Keratinocyte (primary cell): ENCODE data around the gene THRB.

Experiments
- EZH2 ChIP-seq: IDR thresholded peaks from one replicate; pipeline ENCODE4 v1.6.1; 2012; ENCODE audit warnings: inconsistent platforms, mild to moderate bottlenecking, low read length, moderate library complexity
- TF ChIP-seq, protein P1 (sequence below), 3 experiments: IDR thresholded peaks in 1 of 3; conservative IDR thresholded peaks in 1 of 3; optimal IDR thresholded peaks in 1 of 3; 2 replicates in 2 of 3; 3 replicates in 1 of 3; pipeline versions ENCODE3 to v1.5.1; 2011; ENCODE audit warnings: low read length in 3 of 3, mild to moderate bottlenecking in 3 of 3, moderate library complexity in 2 of 3, control low read depth in 1 of 3, inconsistent platforms in 1 of 3; ENCODE audit not compliant: insufficient read depth in 2 of 3; ENCODE audit errors: extremely low read depth in 1 of 3

DNA sequence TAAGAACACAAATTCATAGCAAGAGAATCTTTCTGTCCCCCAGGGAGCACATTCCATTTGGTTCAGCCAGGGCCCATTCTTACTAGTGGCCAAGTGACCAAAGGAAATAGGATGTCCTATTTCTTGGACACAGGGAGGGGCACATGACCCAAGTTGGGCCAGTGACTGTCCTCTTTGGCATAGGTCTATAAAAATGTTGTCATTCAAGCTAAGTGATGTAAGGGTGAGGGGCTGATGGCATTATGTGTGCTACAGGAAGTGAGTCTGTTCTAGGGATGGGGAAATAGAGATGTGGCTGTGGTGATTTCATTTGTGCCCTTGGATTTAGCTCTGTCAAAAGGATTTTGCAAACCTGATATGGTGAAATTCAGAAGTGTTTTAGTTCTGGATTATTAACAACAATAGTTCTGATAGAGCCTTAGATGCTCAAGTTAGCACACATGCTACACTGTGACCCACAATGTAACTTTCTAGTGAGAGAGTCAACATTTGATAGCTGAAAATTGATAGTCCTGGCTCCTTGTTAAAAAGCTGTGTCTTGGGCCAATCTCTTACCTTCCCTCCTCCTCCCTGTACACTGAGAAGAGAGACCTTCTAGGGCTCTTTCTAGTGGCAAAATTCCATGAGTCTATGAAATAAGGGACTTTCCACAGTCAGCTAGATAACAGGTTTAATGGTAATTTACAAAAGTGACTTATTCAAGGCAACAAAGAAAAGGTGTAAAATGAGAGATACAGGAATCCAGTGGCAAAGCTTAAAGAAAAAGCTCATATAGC is 117.2 kb downstream of the THRB start:
- TF ChIP-seq, protein P1, sequence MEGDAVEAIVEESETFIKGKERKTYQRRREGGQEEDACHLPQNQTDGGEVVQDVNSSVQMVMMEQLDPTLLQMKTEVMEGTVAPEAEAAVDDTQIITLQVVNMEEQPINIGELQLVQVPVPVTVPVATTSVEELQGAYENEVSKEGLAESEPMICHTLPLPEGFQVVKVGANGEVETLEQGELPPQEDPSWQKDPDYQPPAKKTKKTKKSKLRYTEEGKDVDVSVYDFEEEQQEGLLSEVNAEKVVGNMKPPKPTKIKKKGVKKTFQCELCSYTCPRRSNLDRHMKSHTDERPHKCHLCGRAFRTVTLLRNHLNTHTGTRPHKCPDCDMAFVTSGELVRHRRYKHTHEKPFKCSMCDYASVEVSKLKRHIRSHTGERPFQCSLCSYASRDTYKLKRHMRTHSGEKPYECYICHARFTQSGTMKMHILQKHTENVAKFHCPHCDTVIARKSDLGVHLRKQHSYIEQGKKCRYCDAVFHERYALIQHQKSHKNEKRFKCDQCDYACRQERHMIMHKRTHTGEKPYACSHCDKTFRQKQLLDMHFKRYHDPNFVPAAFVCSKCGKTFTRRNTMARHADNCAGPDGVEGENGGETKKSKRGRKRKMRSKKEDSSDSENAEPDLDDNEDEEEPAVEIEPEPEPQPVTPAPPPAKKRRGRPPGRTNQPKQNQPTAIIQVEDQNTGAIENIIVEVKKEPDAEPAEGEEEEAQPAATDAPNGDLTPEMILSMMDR (optimal IDR thresholded peaks at IDR 0.05 in 1 of 3, IDR thresholded peaks at IDR 0.05 in 1 of 3, conservative IDR thresholded peaks at IDR 0.05 in 1 of 3; ENCODE audit: extremely low read depth in 1 of 3, insufficient read depth in 2 of 3, low read length in 3 of 3): no peak
- no peak for TF ChIP-seq EZH2
